Ovary (tissue), 9 donors: ENCODE results near the gene FAM13A. TPM values are rescaled to one million over a fixed set of nuclear protein-coding genes. Genes with fewer than 3 reads are reported as not detected.
"Not testable (repeated sequence)": the region's sequence is repeated elsewhere in the genome, so short reads cannot be mapped to it uniquely, and the experiment has no call there.

Experiments
- DNase-seq, 5 donors: peaks; one replicate each; pipeline ENCODE4 v3.0.0-alpha.2; 2019 to 2020
- H3K27ac ChIP-seq, 2 donors: fragments of 200-600 bp; one replicate each; pipeline versions ENCODE4 v1.5.1 to v1.8.0; 2019 to 2022
- H3K27me3 ChIP-seq: fragments of 200-600 bp; one replicate; pipeline ENCODE4 v1.8.0; 2022
- H3K36me3 ChIP-seq: fragments of 200-600 bp; sonication (generic); one replicate; pipeline ENCODE4 v1.5.1; 2019
- H3K4me1 ChIP-seq: one replicate; pipeline ENCODE4 v1.8.1; 2013; ENCODE audit warnings: mild to moderate bottlenecking, moderate library complexity; ENCODE audit not compliant: insufficient read depth
- H3K4me3 ChIP-seq: fragments of 200-600 bp; sonication (generic); one replicate; pipeline ENCODE4 v1.5.1; 2017
- H3K9me3 ChIP-seq, 2 donors: fragments of 200-600 bp in 1 of 2; sonication (generic) in 1 of 2; one replicate each; pipeline versions ENCODE4 v1.5.1 to v1.8.1; 2013 to 2019; ENCODE audit warnings: mild to moderate bottlenecking in 1 of 2, moderate library complexity in 1 of 2
- EP300 ChIP-seq: sonication (generic); formaldehyde crosslinking; IDR thresholded peaks from one replicate; pipeline ENCODE4 v1.6.1; 2017; ENCODE audit warnings: antibody characterized with exemption
- POLR2A ChIP-seq: fragments of 450-650 bp; IDR thresholded peaks from one replicate; pipeline ENCODE4 v1.6.1; 2017; ENCODE audit warnings: antibody characterized with exemption, mild to moderate bottlenecking, moderate library complexity
- WGBS, 3 donors: extraction: QIAGEN DNeasy Blood & Tissue Kit in 1 of 3; methylation state at CpG; one replicate each; pipeline versions ENCODE4 v1.1.5 to v1.1.7; 2013 to 2017; 5-methylcytosine and 5-hydroxymethylcytosine counted together
- intact Hi-C, 4 donors: fragments of 100-400 bp; cut with DNase I; formaldehyde crosslinking; loops; one replicate each; pipeline versions ENCODE4 v1.11.0 to v1.15.1; 2022 to 2023
- polyA plus RNA-seq, 2 donors: library from polyadenylated mRNA; stranded (reverse); fragments of 200-250 nt in 1 of 2; fragments of 350-450 nt in 1 of 2; fragmentation: Illumina TruSeq in 1 of 2; extraction: RNeasy Lipid Tissue Mini Kit (QIAGEN cat#74804) in 1 of 2; gene quantifications; one replicate each; pipeline ENCODE4 v1.2.3, GENCODE V29; 2013 to 2014
- total RNA-seq, 7 donors: library from RNA; depleted of rRNA in 2 of 7; stranded (reverse); fragments of >200 nt in 2 of 7; fragmentation: NEBNext Ultra II Directional in 3 of 7; extraction: Animal tissue kit (Norgen Biotek cat#: 25700) in 3 of 7; gene quantifications; one replicate each; pipeline versions ENCODE4 v1.1.0 to v1.2.4, GENCODE V29; 2016 to 2023
- TF ChIP-seq, protein P1 (sequence below), 3 donors: fragments of 450-650 bp in 2 of 3; fragments of 200-600 bp in 1 of 3; IDR thresholded peaks; one replicate each; pipeline versions ENCODE4 v1.5.1 to v1.8.0; 2016 to 2022; ENCODE audit warnings: antibody characterized with exemption in 3 of 3, mild to moderate bottlenecking in 1 of 3
- donor health status: DM: no; HTN: no; CAD: no; lungs with moderate emphysema.
- donor health status: DM: no; HTN: no; CAD: no.
- donor health status: Bipolar disorder and iron deficiency.
- donor health status: DM: yes; HTN: yes; CAD: no.
- donor health status: DM: no; HTN: no; CAD: no.
- donor health status: DM: yes; HTN: yes; CAD: no.

FAM13A gene
- total and polyA plus RNA-seq, 9 donors: 16.7 to 51.8 (median 38.0) TPM

DNA sequence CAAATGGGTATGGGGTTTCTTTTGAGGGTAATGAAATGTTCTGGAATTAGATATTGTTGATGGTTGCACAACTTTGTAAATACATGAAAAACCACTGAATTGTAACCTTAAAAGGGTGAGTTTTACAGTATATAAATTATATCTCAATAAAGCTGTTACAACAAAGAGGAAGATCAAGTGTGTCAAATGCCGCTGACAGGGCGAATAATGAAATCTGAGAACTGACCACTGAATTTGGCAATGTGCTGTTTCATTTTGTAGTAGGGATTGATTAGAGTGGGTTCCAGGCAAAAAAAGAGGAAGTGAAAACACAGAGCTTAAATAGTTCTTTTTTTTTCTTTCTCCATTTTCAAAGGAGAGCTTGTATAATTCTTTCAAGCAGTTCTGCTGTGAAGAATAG, 198.2 kb downstream of the FAM13A start:
- H3K4me1 ChIP-seq: peaks cover 2% of the 10 kb centered on the region
- TF ChIP-seq EP300: no peak
- TF ChIP-seq, protein P1, sequence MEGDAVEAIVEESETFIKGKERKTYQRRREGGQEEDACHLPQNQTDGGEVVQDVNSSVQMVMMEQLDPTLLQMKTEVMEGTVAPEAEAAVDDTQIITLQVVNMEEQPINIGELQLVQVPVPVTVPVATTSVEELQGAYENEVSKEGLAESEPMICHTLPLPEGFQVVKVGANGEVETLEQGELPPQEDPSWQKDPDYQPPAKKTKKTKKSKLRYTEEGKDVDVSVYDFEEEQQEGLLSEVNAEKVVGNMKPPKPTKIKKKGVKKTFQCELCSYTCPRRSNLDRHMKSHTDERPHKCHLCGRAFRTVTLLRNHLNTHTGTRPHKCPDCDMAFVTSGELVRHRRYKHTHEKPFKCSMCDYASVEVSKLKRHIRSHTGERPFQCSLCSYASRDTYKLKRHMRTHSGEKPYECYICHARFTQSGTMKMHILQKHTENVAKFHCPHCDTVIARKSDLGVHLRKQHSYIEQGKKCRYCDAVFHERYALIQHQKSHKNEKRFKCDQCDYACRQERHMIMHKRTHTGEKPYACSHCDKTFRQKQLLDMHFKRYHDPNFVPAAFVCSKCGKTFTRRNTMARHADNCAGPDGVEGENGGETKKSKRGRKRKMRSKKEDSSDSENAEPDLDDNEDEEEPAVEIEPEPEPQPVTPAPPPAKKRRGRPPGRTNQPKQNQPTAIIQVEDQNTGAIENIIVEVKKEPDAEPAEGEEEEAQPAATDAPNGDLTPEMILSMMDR (IDR thresholded peaks at IDR 0.05): no peak
- TF ChIP-seq POLR2A: no peak
- 87 to 96% (median 94%) methylated on average over 2 of the region's 2 CpGs for WGBS, 3 donors
- H3K4me3 ChIP-seq: no peak overlapping the region
- no peaks in the 10 kb centered on the region for H3K27me3 ChIP-seq
- no peak for DNase-seq
- H3K9me3 ChIP-seq: no peaks in the 10 kb centered on the region
- no peaks in the 10 kb centered on the region for H3K36me3 ChIP-seq
- intact Hi-C loops: no loop called here
- H3K27ac ChIP-seq: no peak overlapping the region

DNA sequence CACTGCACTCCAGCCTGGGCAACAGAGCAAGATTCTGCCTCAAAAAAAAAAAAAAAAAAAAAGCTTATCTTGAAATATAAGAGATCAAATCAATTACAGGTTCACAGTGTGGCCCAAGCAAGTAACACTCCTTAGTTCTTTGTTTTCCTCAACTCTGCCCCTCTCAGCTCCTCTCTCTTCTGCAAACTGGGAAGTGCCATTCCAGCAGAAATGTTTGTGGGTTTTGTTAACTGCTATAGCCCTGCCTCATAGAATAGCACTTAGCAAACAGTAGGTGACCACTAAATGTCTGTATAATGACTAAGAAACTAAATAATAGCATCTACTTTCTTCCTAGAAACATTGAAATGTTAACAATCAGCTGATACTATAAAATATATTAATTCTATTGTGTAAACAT, 199.4 kb downstream of the FAM13A start:
- no peaks in the 10 kb centered on the region for H3K9me3 ChIP-seq
- H3K27me3 ChIP-seq: no peaks in the 10 kb centered on the region
- no peak overlapping the region for H3K4me3 ChIP-seq
- TF ChIP-seq, protein P1 (IDR thresholded peaks at IDR 0.05): no peak
- no peak for TF ChIP-seq POLR2A
- no peak for TF ChIP-seq EP300
- intact Hi-C loops: no loop called here
- H3K4me1 ChIP-seq: peaks cover 2% of the 10 kb centered on the region
- H3K27ac ChIP-seq: no peak overlapping the region
- no peak for DNase-seq
- no peaks in the 10 kb centered on the region for H3K36me3 ChIP-seq

DNA sequence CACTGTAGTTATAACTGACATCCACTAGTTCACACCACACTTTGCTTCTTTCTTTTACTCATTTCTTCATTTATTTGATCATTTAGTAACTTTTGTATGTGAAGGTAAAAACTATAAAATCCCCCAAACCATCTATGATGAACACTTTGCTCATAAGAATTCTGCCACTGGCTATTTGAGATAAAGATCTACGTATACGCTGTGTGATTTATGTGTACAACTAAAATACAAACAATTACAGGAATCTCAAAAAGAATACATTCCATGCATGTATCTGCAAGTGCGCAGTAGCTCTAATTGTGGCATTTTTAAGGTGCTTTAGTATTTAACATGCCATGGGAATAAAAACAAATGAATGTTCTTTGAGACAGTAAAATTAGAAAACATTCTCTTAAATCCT, 202.5 kb downstream of the FAM13A start:
- WGBS, 3 donors: 92 to 95% (median 93%) methylated on average over 3 of the region's 3 CpGs
- no peaks in the 10 kb centered on the region for H3K36me3 ChIP-seq
- no peak for DNase-seq
- no peaks in the 10 kb centered on the region for H3K9me3 ChIP-seq
- no peak overlapping the region for H3K4me3 ChIP-seq
- intact Hi-C loops: no loop called here
- no peaks in the 10 kb centered on the region for H3K27me3 ChIP-seq
- no peak overlapping the region for H3K27ac ChIP-seq
- TF ChIP-seq EP300 (no peak), POLR2A (no peak)
- TF ChIP-seq, protein P1 (IDR thresholded peaks at IDR 0.05): no peak
- no peaks in the 10 kb centered on the region for H3K4me1 ChIP-seq

DNA sequence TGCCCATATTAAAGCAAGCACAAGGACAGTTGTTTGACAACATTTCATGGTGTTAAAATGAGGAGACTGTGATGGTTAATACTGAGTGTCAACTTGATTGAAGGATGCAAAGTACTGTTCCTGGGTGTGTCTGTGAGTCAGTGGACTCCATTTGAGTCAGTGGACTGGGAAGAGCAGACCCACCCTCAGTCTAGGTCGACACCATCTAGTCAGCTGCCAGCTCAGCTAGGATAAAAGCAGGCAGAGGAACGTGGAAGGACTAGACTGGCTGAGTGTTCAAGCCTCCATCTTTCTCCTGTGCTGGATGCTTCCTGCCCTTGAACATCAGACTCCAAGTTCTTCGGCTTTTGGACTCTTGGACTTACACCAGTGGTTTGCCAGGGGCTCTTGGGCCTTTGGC, 203.4 kb downstream of the FAM13A start:
- H3K27me3 ChIP-seq, H3K4me3 ChIP-seq, H3K36me3 ChIP-seq, DNase-seq, intact Hi-C loops, H3K27ac ChIP-seq, H3K4me1 ChIP-seq, H3K9me3 ChIP-seq: not testable (repeated sequence)
- WGBS, 3 donors: 92 to 97% (median 92%) methylated on average over 3 of the region's 3 CpGs

DNA sequence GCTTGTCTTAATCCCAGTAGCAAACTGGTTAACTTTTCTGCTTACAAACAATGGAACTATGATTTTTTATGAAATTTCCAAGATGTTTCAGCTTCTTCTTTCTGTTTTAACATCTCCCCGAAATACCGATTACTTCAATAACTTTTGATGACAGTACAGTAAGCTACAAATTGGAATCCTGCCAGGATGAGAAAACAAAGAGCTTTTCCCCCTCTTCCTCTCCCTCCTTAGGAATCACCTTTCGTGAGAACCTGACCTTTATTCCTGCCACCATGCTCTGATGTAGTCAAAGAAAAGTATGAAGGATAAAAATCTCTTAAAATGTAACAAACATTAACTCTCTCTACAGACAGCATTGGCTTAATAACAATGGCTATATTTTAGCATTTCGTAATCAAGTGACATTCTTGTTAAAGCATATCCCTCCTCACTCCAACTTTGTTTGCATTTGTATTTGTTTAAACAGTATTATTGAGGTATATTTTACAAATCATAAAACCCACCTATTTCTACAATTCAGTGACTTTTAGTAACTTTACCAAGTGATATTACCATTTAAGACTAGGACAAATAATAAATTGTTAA, 210.7 kb downstream of the FAM13A start:
- DNase-seq: no peak
- H3K36me3 ChIP-seq: no peaks in the 10 kb centered on the region
- H3K27me3 ChIP-seq: no peaks in the 10 kb centered on the region
- H3K4me1 ChIP-seq: no peaks in the 10 kb centered on the region
- TF ChIP-seq EP300 (no peak), POLR2A (no peak)
- TF ChIP-seq, protein P1 (IDR thresholded peaks at IDR 0.05): no peak
- no peaks in the 10 kb centered on the region for H3K9me3 ChIP-seq
- no peak overlapping the region for H3K27ac ChIP-seq
- no peak overlapping the region for H3K4me3 ChIP-seq
- intact Hi-C loops: no loop called here
- WGBS, 3 donors: 31 to 39% (median 33%) methylated on average over 4 of the region's 4 CpGs
